NCI-H82 treated with DMSO at 0.1 percent for 48 hours (cell line): Measurements from ENCODE around the gene INTS6.

Experiments used
- DNase-seq: peaks from one replicate; lab custom pipeline; 2025; ENCODE audit not compliant: unreplicated experiment; lab: John Stamatoyannopoulos, UW

INTS6 gene

DNA sequence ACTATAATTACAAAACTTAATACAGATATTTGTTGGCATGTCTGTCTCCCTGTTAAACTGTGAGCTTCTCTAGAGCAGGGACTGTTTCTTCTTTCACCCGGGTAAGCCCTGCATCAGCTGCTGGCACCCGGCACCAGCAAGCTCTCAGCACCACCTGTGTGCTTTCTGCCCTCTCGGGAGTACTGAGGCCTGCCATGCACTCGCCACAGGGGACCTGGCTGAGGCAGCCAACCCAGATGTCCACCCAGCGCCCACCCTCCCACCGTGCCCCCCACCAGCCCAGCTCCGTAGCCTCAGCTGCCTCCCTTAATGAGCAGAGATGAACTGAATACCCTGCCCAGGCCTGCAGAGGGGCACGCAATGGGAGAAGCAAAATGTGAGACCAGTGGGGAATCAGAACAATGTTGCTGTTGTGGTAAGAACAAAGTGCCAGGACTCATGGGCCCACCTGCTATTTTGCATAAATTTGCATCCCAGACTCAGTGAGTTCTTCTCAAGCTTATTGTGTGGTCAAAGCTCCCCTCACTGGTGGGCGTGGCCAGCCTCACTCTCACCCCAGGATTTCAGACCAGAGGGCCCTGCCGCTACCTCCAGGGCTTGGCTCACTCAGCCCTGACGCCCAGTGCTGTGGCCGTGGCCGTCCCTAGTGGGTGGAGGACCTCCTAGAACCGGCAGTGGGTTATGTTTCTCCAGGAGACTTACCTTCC is 128.0 kb downstream of the INTS6 start:
- DNase-seq = no peak

DNA sequence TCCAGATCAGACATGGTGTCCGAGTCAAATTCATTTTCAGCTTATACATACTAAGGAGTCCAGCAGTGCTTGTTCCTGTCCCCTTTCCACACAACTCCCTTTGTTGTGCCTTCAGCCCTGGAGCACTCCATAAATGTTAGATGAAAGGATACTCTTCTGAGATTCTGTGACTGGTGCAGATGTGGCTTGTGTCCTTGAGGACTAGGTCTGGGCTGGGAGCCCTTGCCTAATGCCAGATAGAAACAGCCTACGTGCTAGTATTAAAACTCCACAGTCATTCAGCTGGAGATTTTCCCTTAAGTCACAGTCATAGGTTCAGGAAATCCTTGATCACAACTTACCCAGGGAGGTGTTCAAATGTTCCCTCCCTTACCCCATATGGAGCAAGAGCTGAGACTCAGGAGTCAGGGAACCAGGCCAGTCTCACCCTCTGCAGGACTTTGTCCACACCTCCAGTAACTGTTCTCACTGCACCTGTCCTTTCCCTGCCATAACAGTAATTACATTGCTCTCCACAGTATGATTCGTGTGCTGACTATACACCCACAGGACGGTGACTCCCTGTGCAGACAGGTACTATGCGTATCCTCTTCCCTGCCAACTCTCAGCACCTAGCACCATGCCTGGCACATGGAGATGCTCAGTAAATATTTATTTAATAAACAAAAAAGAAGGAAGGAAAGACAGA is 128.9 kb downstream of the INTS6 start:
- DNase-seq = no peak

DNA sequence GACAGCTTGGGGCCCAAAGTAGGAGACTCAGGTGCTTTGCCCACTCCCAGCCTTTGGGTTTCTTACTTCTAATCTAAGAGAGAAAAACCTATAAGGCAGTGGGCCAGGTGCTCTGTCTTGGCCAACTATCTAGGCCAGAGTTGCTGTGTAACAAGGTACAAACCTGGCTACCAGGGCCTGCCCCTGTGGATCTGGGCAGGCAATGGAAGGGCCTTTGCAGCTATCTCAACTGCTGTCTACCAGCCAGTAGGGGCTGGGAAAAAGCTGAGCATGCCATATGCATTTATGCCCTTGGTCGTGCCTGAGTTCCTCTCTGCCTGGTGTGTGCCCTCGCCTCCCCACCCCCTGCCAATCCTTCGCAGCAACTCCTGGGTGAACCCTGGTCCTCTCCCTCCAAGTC is 130.0 kb downstream of the INTS6 start:
- no peak for DNase-seq

DNA sequence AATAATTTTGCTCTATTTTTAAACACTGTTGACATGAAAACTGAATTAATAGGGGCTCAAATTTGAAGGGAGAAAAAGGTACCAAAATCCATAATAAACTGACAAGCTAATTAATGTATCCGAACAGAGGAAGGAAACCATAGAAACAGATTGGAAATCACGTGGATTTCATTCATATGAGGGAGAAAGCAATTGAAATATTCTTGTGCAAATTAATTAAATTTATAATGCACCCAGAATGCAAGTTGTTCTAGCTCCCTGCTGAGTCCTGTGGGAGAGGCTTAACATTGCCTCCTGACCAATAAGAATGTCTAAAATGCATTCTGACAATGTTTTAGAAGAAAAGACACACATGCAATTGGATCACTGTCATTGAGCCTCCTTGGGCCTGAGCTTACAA is 131.0 kb downstream of the INTS6 start:
- no peak for DNase-seq

GRCh38 chr13:51318876-51319275 is 134.0 kb downstream of the INTS6 start:
- no peak for DNase-seq

- no peak for DNase-seq
Observed at GRCh38 chr13:51318015-51318414, 134.8 kb downstream of the INTS6 start.

- DNase-seq = no peak
Observed at GRCh38 chr13:51317262-51317661, 135.6 kb downstream of the INTS6 start.

DNA sequence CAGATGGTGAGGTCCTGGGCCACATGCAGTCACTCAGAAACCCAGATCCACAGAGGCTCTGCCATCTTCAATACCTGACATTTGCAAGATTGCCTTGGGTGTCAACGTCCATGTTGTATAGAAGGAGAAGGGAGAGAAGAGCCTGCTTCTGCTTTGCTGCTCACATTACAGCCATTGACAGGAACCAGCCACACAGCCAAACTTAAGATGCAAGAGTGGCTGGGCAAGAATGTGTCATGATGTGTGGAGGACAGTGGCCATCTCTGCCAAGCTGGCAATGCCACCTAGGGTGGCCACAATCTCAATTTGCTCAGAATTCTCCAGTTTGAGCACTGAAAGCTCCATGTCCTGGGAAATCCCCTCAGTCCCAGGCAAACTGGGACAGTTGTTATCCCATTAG is 139.2 kb downstream of the INTS6 start:
- DNase-seq = no peak

- no peak for DNase-seq
Observed at GRCh38 chr13:51311957-51312520, 140.8 kb downstream of the INTS6 start.
